D721Med (cell line): ENCODE results near the gene APOM.

ENCODE experiments used
- DNase-seq: peaks from one replicate; pipeline ENCODE4 v3.0.0; 2011; ENCODE audit warnings: low spot score; ENCODE audit not compliant: insufficient read length
- FAIRE-seq: peaks from 2 replicates; lab custom pipeline; 2011; peaks lifted over from hg19 to GRCh38; lab: Jason Lieb, UNC
- TF ChIP-seq, protein P1 (sequence below): IDR thresholded peaks from 2 replicates; pipeline ENCODE4 v1.5.1; 2012; ENCODE audit warnings: mild to moderate bottlenecking, control low read depth; ENCODE audit not compliant: insufficient read depth; ENCODE audit errors: missing control alignments

APOM gene

DNA sequence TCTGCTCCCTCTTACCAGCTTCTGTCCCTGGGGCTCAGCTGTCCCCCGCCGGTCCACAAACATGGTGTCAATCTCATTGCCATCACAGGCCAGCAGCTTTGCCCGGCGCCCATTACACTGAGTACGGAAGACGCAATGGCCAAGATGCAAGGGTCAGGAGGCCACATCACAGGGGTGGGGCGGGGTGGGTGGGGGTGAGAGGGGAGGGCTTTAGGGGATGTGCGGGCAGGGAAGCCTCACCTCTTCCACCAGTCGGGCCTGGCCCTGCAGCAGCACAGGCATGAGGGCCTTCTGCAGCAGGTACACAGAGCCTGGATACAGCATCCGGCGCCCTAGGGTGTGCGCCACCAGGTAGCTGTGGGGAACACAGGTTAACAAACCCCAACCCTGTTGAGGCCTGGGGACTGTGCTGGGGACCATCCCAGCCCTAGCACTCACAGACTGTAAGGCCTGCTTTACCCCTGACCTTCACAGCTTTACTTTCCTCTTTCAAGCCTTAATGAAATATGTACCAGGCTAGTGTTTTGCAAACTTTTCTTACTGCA is 35.9 kb downstream of the APOM start:
- no peak for FAIRE-seq
- no peak for DNase-seq
- TF ChIP-seq, protein P1, sequence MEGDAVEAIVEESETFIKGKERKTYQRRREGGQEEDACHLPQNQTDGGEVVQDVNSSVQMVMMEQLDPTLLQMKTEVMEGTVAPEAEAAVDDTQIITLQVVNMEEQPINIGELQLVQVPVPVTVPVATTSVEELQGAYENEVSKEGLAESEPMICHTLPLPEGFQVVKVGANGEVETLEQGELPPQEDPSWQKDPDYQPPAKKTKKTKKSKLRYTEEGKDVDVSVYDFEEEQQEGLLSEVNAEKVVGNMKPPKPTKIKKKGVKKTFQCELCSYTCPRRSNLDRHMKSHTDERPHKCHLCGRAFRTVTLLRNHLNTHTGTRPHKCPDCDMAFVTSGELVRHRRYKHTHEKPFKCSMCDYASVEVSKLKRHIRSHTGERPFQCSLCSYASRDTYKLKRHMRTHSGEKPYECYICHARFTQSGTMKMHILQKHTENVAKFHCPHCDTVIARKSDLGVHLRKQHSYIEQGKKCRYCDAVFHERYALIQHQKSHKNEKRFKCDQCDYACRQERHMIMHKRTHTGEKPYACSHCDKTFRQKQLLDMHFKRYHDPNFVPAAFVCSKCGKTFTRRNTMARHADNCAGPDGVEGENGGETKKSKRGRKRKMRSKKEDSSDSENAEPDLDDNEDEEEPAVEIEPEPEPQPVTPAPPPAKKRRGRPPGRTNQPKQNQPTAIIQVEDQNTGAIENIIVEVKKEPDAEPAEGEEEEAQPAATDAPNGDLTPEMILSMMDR, result no peak

DNA sequence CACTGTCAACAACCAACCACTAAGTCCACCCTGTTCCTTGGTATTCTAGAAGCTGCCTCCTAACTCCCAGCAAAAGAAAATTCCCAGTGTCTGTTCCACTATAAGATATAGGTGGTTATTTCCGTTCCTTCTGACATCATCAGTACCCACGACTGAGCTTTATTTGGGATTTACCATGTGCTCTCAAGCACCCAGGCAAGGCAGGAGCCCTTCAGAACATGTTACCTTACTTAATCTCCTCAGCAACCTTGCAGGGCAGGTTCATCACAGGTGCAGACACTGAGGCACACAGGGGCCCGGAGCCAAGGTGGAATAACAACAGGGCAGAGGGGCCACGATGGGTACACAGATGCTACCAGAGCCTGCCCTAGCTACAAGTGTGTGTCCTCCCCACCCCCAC is 36.7 kb downstream of the APOM start:
- no peak for FAIRE-seq
- no peak for DNase-seq
- TF ChIP-seq, protein P1, result no peak

DNA sequence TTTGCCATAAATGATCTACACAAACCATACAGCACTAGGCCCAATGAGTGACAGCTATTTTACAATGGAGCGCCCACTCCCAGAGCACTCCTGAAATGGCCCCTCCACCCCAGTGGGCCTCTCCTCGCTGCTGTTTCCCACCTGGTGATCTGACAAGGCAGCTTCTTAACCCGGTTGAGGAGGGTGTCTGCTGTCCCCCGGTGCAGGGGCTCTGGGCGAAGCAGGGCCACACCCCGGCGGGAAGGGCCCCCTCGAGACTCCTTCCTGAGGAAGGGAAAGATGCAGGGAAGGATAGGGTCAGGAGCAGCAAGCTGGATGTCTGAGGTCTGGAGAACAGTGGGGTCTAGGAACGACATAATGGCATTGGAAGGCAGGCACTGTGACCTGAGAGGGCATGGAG is 37.2 kb downstream of the APOM start:
- DNase-seq (no peak), FAIRE-seq (no peak)
- TF ChIP-seq, protein P1, result no peak

DNA sequence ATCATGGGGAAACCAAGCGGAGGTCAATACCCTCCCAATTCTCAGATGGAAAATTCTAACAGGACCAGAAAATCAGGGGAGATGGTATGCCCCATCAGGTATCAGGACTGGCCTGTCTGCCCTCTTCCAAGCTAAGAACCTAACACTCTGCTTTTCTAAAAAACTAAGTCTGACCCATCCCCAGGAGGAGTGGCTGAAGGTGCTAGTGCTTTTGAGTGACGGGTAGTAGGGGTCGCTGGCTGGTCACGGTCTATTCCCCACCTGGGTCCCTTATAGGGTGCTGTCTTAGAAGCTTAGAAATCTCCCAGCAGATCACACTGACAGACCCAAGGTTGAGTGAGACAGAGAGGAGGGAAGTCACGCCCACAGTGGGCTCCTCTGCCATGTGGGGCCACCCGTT is 37.8 kb downstream of the APOM start:
- no peak for FAIRE-seq

DNA sequence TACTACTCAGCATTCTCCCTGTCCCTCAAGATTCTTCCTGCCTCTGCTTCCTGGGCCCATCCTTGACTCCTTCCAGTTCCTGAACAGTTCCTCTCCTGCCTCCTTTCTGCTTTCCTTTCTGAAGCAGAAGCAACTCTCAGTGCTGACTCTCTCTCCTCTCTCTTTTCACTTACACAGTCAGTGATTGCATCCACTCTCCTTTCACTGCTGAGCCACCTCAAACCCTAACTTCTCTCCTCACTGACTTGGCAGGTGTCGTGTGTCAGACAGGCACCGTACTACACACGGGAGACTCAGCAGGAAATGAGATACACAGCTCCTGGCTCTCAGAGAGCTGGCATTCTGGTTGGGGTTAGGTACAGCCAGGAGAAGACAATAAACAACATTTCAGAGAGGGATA is 41.9 kb downstream of the APOM start:
- TF ChIP-seq, protein P1, result no peak
- no peak for FAIRE-seq
- DNase-seq, result no peak

More for the DNA sequence above, 37.8 kb downstream of the APOM start:
- TF ChIP-seq, protein P1, result no peak
- DNase-seq, result no peak

- FAIRE-seq (no peak), DNase-seq (no peak)
- TF ChIP-seq, protein P1, result no peak
These were observed 45.2 kb downstream of the APOM start for GRCh38 chr6:31700740-31701401.
